ENCODE results near the gene PHTF2. TPM values are rescaled to one million over a fixed set of nuclear protein-coding genes. Genes with fewer than 3 reads are reported as not detected.

The PHTF2 gene
- polyA plus RNA-seq, 1 of the 3 experiments (the other 2 are of a cell fraction) = 21.2 TPM

DNA sequence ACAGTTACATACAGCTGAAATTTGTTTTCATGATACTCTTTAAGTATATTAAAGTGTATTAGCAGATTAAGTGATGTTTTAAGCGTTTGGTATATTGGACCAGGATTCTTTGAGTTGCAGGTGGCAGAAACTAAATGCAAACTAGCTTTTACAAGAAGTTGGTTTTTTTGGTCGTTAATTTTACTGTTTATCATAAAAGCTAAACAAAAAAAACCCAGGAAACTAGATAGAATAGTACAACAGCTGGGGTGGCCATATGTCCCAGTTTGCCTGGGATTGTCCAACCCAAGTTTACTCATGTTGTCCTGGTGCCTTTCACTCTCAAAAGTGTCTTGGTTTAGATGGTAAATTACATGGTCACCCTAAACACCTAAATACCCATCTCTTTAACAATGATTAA is 108.7 kb downstream of the PHTF2 start (continued):
- TF ChIP-seq REST (IDR thresholded peaks at IDR 0.05; ENCODE audit: low read depth, low read length) = no peak

DNA sequence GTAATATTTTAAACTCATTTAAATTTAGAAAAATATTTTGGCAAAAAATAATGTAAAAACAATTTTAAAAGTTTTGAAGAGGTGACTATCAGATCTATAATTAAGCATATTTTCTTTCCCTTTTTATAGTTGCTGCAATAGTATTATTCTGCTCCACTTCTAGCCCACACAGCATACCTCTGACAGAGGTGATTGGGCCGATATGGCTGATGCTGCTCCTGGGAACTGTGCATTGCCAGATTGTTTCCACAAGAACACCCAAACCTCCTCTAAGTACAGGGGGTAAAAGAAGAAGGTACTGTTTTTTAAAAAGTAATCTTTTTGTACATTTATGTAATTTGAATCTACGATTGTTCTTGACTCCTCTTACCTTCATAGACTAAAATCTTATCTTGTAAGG is 110.1 kb downstream of the PHTF2 start:
- no peaks in the 10 kb centered on the region for H3K27me3 ChIP-seq (ENCODE audit: insufficient read depth)
- H4K20me1 ChIP-seq (ENCODE audit: insufficient read depth) = no peaks in the 10 kb centered on the region
- H3K27ac ChIP-seq (ENCODE audit: low read depth in 2 of 2, low read length in 1 of 2) = no peak overlapping the region
- 97% methylated on average over 2 of the region's 2 CpGs for WGBS (ENCODE audit: low lambda C conversion rate)
- ChIA-PET POLR2A (no interaction called here), CTCF (interaction anchor here (0.7 kb wide), 1 partner anchor 99 kb away, joined by 3 read pairs; no protein-coding TSS in a partner anchor)
- H3K9me3 ChIP-seq = no peaks in the 10 kb centered on the region; the same call in 1 of the 2 replicates
- H3K4me1 ChIP-seq (ENCODE audit: control insufficient read depth in 1 of 2, insufficient read depth in 2 of 2, low read depth in 1 of 2, low read length in 1 of 2) = peaks cover 0 to 2% of the 10 kb centered on the region in 2 experiments; a peak in 2 of 4 replicates
- no peaks in the 10 kb centered on the region for H3K79me2 ChIP-seq (ENCODE audit: insufficient read depth)
- no peak for DNase-seq
- TF ChIP-seq TCF12 (IDR thresholded peaks at IDR 0.05) (no peak), MEF2A (IDR thresholded peaks at IDR 0.05; ENCODE audit: borderline replicate concordance, low read depth) (no peak), MXI1 (IDR thresholded peaks at IDR 0.05; ENCODE audit: low read depth, low read length) (no peak), EZH2phosphoT487 (IDR thresholded peaks at IDR 0.05; ENCODE audit: borderline replicate concordance, low read depth) (no peak), FOSL2 (IDR thresholded peaks at IDR 0.05; ENCODE audit: borderline replicate concordance, low read depth) (no peak)
- H3F3A ChIP-seq (replicated peaks; ENCODE audit: insufficient read depth) = peaks cover 20% of the 10 kb centered on the region
- no peaks in the 10 kb centered on the region for H3K9me2 ChIP-seq
- no peak overlapping the region for H3K9ac ChIP-seq
- no peak overlapping the region for H3K4me2 ChIP-seq
- H3K36me3 ChIP-seq (replicated peaks in 1 of 2; ENCODE audit: control insufficient read depth in 1 of 2, insufficient read depth in 2 of 2, low read length in 1 of 2) = peaks cover 4 to 5% of the 10 kb centered on the region in 2 experiments
- H3K4me3 ChIP-seq (ENCODE audit: low read depth in 2 of 2, low read length in 1 of 2) = no peak overlapping the region
- no peak overlapping the region for H2AFZ ChIP-seq (ENCODE audit: low read depth)

- Histone ChIP-seq H4K20me1 (ENCODE audit: insufficient read depth) (no peaks in the 10 kb centered on the region), H3K4me3 (ENCODE audit: low read depth in 2 of 2, low read length in 1 of 2) (no peak overlapping the region), H3K36me3 (replicated peaks in 1 of 2; ENCODE audit: control insufficient read depth in 1 of 2, insufficient read depth in 2 of 2, low read length in 1 of 2) (peaks cover 4 to 5% of the 10 kb centered on the region in 2 experiments), H3K4me1 (ENCODE audit: control insufficient read depth in 1 of 2, insufficient read depth in 2 of 2, low read depth in 1 of 2, low read length in 1 of 2) (peaks cover 0 to 10% of the 10 kb centered on the region in 2 experiments; a peak in 2 of 4 replicates), H3K9me3 (no peaks in the 10 kb centered on the region; the same call in 1 of the 2 replicates), H3F3A (replicated peaks; ENCODE audit: insufficient read depth) (peaks cover 20% of the 10 kb centered on the region), H2AFZ (ENCODE audit: low read depth) (no peak overlapping the region), H3K4me2 (no peak overlapping the region), H3K9me2 (no peaks in the 10 kb centered on the region), H3K27ac (ENCODE audit: low read depth in 2 of 2, low read length in 1 of 2) (no peak overlapping the region), H3K9ac (no peak overlapping the region), H3K27me3 (ENCODE audit: insufficient read depth) (no peaks in the 10 kb centered on the region), H3K79me2 (ENCODE audit: insufficient read depth) (no peaks in the 10 kb centered on the region)
- TF ChIP-seq IRF3 (IDR thresholded peaks at IDR 0.05; ENCODE audit: low read depth, low read length) (no peak), SIN3A (IDR thresholded peaks at IDR 0.05; ENCODE audit: borderline replicate concordance, low read depth, low read length) (no peak), FOSL2 (IDR thresholded peaks at IDR 0.05; ENCODE audit: borderline replicate concordance, low read depth) (no peak), FOXM1 (IDR thresholded peaks at IDR 0.05; ENCODE audit: low read depth) (no peak), CTCF (IDR thresholded peaks at IDR 0.05) (peak; percentile 31; the same call in 1 of the 2 replicates), SMC3 (IDR thresholded peaks at IDR 0.05; ENCODE audit: low read depth, low read length) (0 out of 2 replicates have a peak, but pooled peaks have one; percentile 8)
- ChIA-PET POLR2A (no interaction called here), CTCF (no interaction called here)
- DNase-seq = no peak
- WGBS (ENCODE audit: low lambda C conversion rate) = 92% methylated on average over 2 of the region's 2 CpGs
Observed at GRCh38 chr7:77910124-77910523, 111.6 kb downstream of the PHTF2 start.
